OCI-LY3 (cell line): ENCODE measurements around the gene CREG1.

Experiments used
- CTCF ChIP-seq: fragments of 200-600, 300-600 bp; sonication (generic); IDR thresholded peaks from 2 replicates; pipeline ENCODE4 v1.5.1; 2014; ENCODE audit warnings: antibody characterized with exemption, low read length, low read depth
- EZH2phosphoT487 ChIP-seq: fragments of 200-600 bp; shearing (Covaris generic); IDR thresholded peaks from 2 replicates; pipeline ENCODE4 v1.6.1; 2018; ENCODE audit warnings: antibody characterized with exemption, mixed run types, low read depth

DNA sequence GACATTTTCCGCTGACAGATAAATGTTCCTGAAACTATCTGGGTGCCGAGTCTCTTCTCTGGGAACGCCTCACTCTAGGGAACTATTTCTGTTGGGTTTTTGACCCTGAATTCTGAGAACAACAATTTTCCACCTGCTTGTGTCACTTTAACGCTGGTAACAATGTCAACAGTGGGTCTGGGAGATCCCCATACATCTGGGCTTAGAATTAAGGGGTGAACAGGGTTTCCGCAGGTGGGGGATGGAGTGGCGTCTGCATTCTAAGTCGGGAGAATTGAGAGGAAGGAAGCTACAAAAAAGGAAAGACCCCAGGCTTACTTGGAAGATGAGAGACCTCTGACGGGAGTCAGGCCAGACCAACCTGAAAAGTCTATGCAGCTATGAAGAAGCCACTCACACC lies 44.0 kb downstream of the CREG1 start:
- no peak for TF ChIP-seq CTCF
- no peak for TF ChIP-seq EZH2phosphoT487
